ENCODE results near the gene TRIO. TPM values are rescaled to one million over a fixed set of nuclear protein-coding genes. Genes with fewer than 3 reads are reported as not detected.

The TRIO gene
- total RNA-seq, 4 donors from 2014 or later = 67.4 to 103 (median 94.7) TPM

DNA sequence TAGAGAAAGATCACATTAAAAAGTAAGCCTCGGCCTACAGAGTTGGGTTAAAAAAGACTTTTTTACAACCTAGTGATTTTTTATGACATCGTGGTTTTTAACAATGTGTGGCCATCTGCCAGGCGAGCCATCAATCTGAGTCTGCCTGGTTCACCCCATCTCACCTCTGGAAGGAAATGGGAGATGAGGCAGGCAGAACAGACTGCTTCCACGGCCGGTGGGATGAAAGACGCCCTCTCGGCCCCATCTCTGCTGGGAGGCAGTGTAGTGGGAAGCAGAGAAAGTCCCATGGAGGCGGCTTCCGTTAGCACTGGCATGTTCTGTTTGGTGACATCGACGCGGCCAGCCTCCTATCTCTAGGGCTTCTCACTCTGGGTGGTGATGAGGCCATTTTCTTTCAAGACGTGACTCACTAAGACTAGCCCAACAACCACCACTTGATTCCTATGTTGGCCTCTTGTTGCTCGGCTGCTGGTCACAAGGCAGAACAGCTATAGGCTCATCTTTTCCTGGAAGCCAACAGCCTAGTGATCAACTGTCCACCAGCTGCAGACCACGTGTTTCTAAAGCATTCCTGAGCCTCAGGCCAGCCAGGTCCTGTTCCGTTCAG, 306.0 kb downstream of the TRIO start:
- intact Hi-C loops (cut with DNase I) = no loop called here
- H3K4me1 ChIP-seq = peaks cover 13 to 27% of the 10 kb centered on the region in 2 donors

GRCh38 chr5:14450018-14450524, 306.9 kb downstream of the TRIO start:
- intact Hi-C loops (cut with DNase I) = no loop called here
- Histone ChIP-seq H3K27ac (peak overlapping the region in 1 of 3 donors; percentile 64), H3K9me3 (no peaks in the 10 kb centered on the region), H3K4me3 (replicated peaks in 1 of 3) (no peak overlapping the region), H3K27me3 (no peaks in the 10 kb centered on the region), H3K4me1 (peaks cover 13 to 24% of the 10 kb centered on the region in 2 donors), H3K36me3 (no peaks in the 10 kb centered on the region)
- no peak for DNase-seq
- 76 to 77% methylated on average over 11 of the region's 11 CpGs for WGBS, 2 donors
- TF ChIP-seq CTCF (IDR thresholded peaks at IDR 0.05) (no peak), POLR2A (IDR thresholded peaks at IDR 0.05) (no peak)

More for the DNA sequence above, 306.0 kb downstream of the TRIO start:
- H3K27ac ChIP-seq = peak overlapping the region; percentile 13 to 64 (median 29)
- H3K27me3 ChIP-seq = no peaks in the 10 kb centered on the region
- H3K4me3 ChIP-seq (replicated peaks in 1 of 3) = no peak overlapping the region
- TF ChIP-seq POLR2A (IDR thresholded peaks at IDR 0.05) (no peak), CTCF (IDR thresholded peaks at IDR 0.05) (no peak)
- no peaks in the 10 kb centered on the region for H3K36me3 ChIP-seq
- DNase-seq = no peak
- H3K9me3 ChIP-seq = no peaks in the 10 kb centered on the region
- WGBS, 2 donors = 78 to 87% methylated on average over 16 of the region's 16 CpGs

- Histone ChIP-seq H3K4me1 (peaks cover 13 to 24% of the 10 kb centered on the region in 2 donors), H3K9me3 (no peaks in the 10 kb centered on the region), H3K27ac (no peak overlapping the region), H3K4me3 (replicated peaks in 1 of 3) (no peak overlapping the region), H3K27me3 (no peaks in the 10 kb centered on the region), H3K36me3 (no peaks in the 10 kb centered on the region)
- DNase-seq = no peak
- WGBS, 2 donors = 97 to 99% methylated on average over 2 of the region's 2 CpGs
- intact Hi-C loops (cut with DNase I) = no loop called here
- TF ChIP-seq POLR2A (IDR thresholded peaks at IDR 0.05) (no peak), CTCF (IDR thresholded peaks at IDR 0.05) (no peak)
Measured at GRCh38 chr5:14450742-14451141, 307.6 kb downstream of the TRIO start.

DNA sequence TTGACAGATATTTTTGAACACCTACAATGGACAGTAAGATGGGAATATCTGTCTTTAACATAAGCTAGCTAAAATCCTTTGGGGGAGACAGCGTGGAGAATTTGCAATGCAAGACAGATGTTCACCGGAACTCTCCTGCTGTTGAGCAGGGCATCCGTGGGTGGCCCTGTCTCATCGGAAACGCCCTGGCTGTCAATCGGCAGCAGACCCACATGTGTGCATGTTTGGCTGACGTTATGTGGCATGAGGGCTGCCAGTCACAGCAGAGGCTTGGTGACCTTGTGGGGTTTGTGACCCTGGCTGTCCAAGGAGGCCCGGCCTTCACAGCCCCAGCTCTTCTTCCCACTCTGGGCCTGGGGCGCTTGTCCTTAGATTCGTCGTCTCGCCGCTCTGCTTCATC, 308.7 kb downstream of the TRIO start:
- TF ChIP-seq CTCF (IDR thresholded peaks at IDR 0.05) (no peak), POLR2A (IDR thresholded peaks at IDR 0.05) (no peak)
- Histone ChIP-seq H3K36me3 (no peaks in the 10 kb centered on the region), H3K9me3 (no peaks in the 10 kb centered on the region), H3K4me3 (replicated peaks in 1 of 3) (no peak overlapping the region), H3K4me1 (peaks cover 13 to 24% of the 10 kb centered on the region in 2 donors), H3K27ac (peak overlapping the region in 1 of 3 donors; percentile 7), H3K27me3 (no peaks in the 10 kb centered on the region)
- 78 to 90% methylated on average over 13 of the region's 13 CpGs for WGBS, 2 donors
- intact Hi-C loops (cut with DNase I) = no loop called here
- no peak for DNase-seq

GRCh38 chr5:14452685-14453454, 309.7 kb downstream of the TRIO start:
- 69 to 71% methylated on average over 6 of the region's 6 CpGs for WGBS, 2 donors
- Histone ChIP-seq H3K27me3 (no peaks in the 10 kb centered on the region), H3K36me3 (no peaks in the 10 kb centered on the region), H3K27ac (peak overlapping the region in 2 of 3 donors; percentile 7 to 12), H3K4me3 (replicated peaks in 1 of 3) (no peak overlapping the region), H3K9me3 (no peaks in the 10 kb centered on the region), H3K4me1 (peaks cover 13 to 24% of the 10 kb centered on the region in 2 donors)
- intact Hi-C loops (cut with DNase I) = no loop called here
- no peak for DNase-seq
- TF ChIP-seq CTCF (IDR thresholded peaks at IDR 0.05) = no peak
- no peak for TF ChIP-seq POLR2A (IDR thresholded peaks at IDR 0.05)
